GM21576 (cell line): Measurements from ENCODE around the gene ATP6V0B.

Experiments
- ATAC-seq: cut with Tn5 transposase; IDR thresholded peaks from one replicate; pipeline ENCODE4 v1.9.1; 2021; ENCODE audit warnings: mild to moderate bottlenecking, moderate library complexity; ENCODE audit not compliant: unreplicated experiment

The ATP6V0B gene

DNA sequence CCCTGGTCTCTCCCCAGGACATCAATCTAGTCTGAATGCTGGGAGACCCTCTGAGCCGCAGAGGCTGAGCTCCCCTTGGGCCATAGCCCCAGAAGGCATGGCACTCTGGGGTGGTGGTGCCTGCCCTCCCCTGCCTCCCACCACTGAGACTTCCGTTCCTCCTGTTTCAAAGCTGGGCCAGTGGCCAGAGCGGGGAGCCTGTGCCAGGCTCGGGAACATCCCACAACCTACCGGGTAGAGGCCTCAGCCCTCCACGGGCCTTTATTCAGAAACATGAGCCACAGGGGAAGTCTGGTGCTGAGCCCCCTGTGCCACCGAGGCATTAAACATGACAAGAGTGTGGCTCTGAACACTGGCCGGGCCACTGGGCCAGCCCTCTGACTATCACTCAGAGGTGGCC is 24.7 kb downstream of the ATP6V0B start:
- ATAC-seq, result no peak

- no peak for ATAC-seq
These were observed 25.4 kb downstream of the ATP6V0B start for GRCh38 chr1:44000122-44000665.

DNA sequence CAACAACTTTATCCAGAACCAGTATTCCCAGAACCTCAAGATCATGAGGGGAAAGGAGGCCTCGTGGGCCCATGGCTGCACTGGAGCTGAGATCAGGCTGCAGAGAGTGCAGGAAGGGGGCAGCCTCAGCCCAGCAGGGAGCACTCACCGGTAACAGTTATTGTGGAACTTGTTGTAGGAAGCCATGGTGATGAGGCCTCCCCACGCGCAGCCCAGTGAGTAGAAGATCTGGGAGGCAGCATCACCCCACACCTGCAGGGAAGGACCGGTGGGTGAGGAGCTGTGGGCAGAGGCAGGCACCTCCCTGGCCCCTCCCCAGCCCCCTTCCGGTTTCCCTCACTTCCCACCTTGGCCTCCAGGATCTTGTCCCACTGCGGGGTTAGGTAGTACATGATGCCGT is 27.4 kb downstream of the ATP6V0B start:
- ATAC-seq, result no peak

DNA sequence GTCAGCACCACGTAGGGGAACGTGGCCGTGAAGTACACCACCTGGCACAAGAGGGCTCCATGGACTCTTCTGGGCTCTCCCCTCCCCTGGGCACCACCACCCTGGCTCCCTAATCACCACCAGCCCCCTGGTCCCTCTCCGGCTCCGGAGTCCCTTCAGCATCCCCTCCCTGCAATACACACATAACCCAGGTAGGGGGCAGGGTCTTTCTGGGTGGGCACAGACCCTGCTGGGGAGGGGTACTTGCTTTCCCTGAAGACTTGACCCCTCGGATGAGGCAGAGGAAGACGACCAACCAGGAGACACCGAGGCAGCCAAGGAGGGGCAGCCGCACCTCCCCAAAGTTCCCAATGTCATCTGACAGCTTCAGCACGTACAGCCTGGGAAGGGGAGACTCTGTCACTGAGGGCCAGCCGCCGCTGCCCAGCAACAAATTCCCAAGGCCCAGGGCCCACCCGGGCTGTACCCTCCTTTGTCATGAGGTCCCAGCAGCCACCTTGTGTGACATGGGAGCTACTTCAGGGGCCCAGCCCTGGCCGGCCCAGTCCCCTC is 27.9 kb downstream of the ATP6V0B start:
- no peak for ATAC-seq

DNA sequence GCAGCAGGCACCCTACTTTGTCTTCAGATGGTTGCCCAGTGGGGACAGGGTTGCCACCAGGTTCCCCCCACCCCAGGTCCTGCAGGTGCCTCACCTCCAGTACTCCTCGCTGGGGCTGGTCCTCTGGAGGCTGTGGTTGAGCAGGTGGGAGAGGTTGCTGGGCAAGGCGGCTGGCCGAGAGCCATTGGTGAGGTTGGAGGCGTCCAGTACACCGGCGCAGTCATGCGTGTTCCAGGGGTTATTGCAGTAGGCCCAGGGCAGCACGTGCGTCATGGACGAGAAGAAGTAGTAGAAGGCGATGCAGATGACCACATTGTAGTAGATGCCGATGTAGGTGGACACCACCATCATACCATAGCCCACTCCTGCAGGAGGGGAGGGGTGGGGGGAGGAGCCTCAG is 33.5 kb downstream of the ATP6V0B start:
- ATAC-seq, result no peak

- ATAC-seq, result no peak
These were observed 36.2 kb downstream of the ATP6V0B start for GRCh38 chr1:44010935-44011471.

- no peak for ATAC-seq
These were observed 37.6 kb downstream of the ATP6V0B start for GRCh38 chr1:44012404-44012803.

DNA sequence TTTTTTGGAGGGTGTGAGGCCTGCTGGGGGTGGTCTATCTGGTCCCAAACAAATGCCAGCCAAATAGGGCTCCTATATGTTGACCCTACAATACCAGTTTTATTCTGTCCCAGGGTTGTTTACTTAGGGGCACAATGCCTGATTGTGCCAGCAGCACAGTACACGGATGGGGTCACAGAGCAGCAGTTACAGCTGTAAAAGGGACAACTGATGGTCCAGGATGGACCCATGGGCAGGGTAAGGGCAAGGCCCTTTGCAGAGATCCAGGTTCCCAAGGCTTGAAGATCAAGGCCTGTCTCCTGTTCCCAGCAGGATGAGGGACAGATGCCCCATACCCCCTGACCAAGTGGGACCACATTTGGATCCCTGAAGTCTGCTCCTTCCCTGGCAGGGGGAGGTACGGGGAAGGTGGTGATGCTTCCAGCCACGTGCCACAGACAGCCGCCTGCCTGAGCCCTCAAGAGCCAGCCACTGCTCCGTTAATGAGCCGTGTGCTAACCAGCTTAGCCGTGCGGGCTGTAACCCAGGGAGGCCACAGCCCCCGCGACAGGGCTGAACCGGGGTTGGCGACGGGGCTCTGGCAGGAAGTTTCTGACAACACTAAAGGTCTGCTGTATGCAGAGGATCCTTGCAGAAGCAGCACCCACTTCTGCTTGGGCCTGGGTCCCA is 38.3 kb downstream of the ATP6V0B start:
- no peak for ATAC-seq

DNA sequence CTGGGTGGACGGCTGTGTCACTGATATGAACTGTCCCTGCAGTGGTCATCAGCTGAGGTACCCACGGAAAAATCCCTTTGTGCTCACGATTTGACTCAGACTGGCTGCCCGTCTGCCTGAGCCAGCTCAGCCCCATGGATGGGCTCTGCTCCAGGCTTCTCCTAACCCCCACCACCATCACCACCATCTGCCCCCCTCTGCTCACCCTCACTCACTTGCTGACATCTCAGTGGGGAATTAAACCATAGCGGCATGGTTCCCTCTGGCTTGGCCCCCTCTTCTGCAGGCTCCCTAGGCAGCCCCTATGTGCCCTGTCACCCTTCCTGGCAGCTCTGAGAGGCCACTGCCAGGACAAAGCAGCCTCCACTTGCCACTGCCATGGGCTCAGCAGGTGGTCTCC is 39.2 kb downstream of the ATP6V0B start:
- no peak for ATAC-seq

DNA sequence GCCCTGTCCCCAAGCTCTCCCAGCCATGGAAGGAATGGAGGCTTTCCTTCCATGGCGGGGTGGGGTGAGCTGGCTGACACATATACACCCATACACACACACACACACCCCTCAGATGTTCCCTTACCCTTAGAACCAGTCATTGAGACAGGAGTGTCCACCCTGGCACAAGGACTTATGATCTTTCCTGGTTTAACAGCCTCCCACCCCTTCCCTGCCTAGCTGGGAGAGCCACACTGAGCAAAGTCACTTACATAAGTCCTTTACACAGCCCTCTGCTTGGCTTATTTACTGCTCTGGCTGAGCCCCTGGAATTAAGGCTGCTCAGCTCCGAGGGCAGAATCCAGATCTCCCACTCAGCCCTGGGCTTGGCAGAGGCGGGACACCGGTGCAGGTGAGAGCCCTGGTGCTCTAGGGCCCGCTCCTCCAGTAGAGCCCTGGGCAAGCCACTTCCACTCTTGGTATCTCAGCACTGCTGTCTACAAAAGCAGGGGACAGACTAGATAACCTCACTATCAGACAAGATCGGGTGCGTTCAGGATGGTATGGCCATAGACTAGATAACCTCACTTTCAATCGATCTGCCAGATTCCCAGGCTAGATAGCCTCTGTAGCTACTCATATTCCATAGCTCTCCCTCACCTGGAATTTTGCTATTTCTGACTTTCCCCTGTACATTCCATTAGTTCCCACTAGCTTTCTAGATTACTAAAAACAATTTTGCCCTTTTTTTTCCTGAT is 39.8 kb downstream of the ATP6V0B start:
- ATAC-seq, result no peak

GRCh38 chr1:44015206-44015605 is 40.4 kb downstream of the ATP6V0B start:
- ATAC-seq, result no peak

DNA sequence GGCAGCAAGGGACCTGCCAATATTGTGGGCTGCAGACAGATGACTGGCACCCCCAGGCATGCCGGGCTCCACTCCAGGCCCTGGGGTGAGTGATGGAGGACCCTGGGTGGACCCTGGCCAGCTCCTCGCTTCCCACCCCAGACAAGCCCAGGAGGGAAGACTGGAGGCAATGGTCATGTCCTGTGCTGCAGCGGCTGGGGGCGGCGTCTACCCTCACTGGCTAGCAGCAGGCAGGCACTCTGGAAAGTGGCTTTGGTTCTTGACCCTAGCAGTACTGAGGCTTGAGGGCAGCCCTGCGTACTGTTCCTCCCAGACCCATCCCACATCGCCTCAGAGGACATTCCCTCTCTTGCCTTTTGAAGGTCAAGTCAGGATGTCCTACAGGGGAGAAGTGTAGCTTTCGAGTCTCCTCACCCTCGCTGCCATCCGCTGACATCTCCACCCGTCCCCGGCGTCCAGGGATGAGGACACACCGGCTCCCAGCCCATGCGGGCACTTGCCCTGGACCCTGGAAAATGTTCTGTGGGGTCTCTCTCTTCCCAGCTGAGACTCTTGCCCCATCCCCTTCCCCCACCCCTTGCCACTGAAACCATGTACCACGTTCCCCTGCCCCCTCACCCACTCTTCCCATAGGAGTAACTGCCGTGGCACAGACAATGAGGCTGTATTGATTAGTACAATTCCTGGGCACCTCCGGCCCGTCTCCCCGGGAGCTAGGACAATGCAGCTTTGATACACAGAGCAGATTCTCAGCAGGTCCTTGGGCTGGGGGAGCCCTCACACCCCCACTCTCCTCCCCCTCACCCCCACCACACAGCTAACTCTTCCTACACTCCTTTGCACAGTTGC is 41.5 kb downstream of the ATP6V0B start:
- ATAC-seq, result no peak

DNA sequence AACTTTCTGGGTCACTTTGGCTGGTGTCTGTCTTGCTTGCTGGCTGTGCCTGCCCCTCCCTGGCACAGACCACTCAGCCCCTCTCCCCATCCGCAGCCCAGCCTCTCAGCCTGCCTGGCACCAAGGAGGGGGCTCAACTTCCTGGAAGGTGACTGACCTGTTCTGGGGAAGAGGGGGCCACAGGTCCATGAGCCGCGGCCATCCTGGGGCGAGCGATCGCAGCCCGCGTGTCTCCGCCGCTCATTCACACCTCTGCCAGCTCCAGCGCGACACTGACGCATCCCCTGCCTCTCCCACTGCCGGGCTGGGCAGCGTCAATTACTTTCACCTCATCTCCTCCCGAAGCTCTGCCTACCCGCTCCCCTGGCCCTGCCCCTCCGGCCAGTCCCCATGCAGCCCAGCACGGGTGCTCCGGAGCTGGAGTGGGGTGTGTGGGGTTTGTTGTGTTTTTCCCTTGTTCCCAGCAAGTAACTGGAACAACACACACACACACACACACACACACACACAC is 42.2 kb downstream of the ATP6V0B start:
- no peak for ATAC-seq

DNA sequence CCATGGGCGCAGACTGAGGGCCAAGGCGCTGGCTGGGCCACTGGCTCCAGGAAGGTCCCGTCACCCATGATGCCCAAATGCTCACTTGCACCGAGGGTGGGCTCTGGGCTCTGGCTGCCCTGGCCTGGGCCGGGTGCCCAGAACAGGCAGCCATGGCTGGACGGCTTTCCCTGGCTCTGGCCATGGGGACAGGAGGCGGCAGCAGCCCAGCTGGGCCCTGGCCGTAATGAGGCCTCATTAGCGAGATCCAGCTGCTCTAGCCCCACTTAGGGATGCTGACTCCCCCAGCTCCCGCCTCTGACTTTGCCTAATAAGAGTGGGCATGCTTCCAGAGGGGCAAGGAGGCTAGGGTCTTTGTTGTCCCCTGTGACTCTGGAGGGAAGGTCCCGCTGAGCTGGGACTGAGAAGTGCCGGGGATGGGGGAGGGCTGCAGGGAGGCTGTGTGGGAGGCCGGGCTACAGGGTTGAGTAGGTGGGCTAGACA is 44.7 kb downstream of the ATP6V0B start:
- ATAC-seq, result no peak

DNA sequence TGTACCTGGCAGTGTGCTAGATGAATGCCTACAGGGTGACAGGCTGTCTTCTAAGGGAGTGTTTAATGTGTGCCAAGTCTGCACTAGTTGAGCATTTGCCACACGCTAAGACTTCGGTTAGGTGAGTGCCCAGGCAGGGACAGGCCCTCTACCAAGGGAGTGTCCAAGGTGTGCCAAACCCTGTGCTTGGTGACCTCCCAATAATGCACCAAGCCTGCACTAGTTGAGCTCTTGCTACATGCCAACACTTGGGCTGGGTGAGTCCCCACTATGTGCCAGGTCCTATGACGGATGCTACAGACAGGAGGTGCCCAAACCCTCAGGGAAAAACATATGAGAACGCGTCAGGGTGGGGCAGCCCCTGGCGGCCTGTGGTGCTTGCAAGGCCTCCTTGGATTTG is 45.7 kb downstream of the ATP6V0B start:
- no peak for ATAC-seq

GRCh38 chr1:44021156-44021555 is 46.4 kb downstream of the ATP6V0B start:
- ATAC-seq, result no peak

DNA sequence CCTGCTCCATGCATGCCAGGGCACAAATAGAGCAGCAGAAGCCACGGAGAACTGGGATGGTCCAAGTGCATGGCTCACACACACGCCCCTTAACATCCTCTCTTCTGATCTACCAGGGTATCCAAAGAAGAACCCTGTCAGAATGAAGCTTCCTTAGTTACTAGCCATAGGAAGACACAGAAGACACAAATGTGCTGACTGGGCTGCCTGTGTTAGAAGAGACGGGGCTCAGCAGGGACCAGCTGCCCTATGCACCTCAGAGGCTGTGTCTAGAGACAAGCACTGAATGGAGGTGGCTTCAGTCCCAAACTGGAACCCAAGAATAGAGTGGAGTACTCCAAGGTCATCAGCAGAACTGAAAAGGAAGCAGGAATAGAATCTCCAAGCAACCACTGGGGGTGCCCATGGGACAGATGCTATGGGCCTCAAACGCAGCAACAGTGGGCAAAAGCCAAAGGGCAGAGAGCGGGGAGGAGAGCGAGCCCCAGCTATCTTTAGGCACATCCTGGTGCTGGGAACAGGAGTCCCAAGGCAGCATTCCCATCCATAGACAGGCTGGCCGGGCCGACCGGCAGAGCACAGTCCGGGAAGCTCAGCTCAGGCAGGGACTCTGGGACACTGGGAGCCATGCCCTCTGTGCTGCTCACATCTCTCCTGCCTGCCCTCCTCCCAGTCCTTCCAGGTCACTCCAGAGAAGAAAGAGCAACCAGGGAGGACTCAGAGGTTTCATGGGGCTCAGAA is 47.0 kb downstream of the ATP6V0B start:
- no peak for ATAC-seq

DNA sequence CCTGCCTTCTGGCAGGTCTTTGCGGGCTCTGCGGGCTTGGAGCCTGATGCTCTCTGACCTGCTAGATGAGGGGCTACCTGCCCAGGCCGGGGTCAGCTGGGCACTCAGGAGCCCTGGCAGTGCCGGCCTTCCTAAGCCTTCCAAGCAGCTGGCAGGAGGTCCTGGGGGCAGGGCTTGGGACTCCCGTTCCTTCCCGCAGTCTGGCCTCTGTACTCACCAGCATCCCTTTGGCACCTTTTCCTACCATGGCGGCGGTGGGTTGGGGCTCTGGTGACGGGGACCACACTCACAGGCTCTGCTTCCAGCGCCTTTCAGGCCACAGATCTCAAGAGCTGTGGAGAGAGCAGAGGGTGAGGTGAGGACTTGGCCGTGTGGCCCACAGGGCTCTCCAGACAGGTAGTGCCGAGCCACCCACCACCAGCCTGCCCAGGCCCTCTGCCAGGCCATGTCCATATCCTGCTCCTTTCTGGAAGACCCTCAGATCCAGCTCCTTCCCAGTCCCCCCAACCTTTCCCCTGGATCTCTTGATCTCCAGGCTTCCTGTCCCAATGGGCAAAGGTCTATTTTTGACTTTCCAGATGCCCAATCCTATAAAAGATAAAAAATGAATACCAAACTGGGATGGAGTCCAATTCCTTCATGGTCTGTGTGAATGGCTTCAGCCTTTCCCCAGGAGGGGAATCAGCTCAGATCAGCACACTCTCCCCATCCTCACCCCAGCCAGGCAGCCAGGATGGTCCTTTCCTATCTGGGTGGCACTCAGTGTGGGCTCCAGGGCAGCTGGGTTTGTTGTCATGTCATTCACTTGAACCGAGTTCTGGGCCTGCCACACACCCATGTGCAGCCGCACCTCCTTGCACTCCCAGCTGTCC is 49.5 kb downstream of the ATP6V0B start:
- no peak for ATAC-seq
